GM21529 (cell line): ENCODE data around the gene PTDSS2.

ENCODE experiments used
- ATAC-seq: cut with Tn5 transposase; IDR thresholded peaks from one replicate; pipeline ENCODE4 v1.9.1; 2021; ENCODE audit not compliant: unreplicated experiment

The PTDSS2 gene

GRCh38 chr11:528166-528814 lies 78.2 kb downstream of the PTDSS2 start:
- ATAC-seq: no peak

GRCh38 chr11:528815-529727 lies 79.0 kb downstream of the PTDSS2 start:
- no peak for ATAC-seq

GRCh38 chr11:529728-530411 lies 79.8 kb downstream of the PTDSS2 start:
- ATAC-seq: no peak

- ATAC-seq: no peak
These were observed 81.1 kb downstream of the PTDSS2 start for GRCh38 chr11:530960-531831.

- no peak for ATAC-seq
These were observed 81.9 kb downstream of the PTDSS2 start for GRCh38 chr11:531919-532526.

GRCh38 chr11:532527-532985 lies 82.5 kb downstream of the PTDSS2 start:
- no peak for ATAC-seq

GRCh38 chr11:532986-533585 lies 83.0 kb downstream of the PTDSS2 start:
- ATAC-seq: no peak

- ATAC-seq: no peak
These were observed 83.7 kb downstream of the PTDSS2 start for GRCh38 chr11:533586-534395.

GRCh38 chr11:534396-535209 lies 84.5 kb downstream of the PTDSS2 start:
- ATAC-seq: no peak

GRCh38 chr11:535210-535518 lies 85.1 kb downstream of the PTDSS2 start:
- ATAC-seq: peak; percentile 14

GRCh38 chr11:535519-536454 lies 85.7 kb downstream of the PTDSS2 start, which contains the start of gene HRAS:
TSS of gene HRAS (minus strand) at chr11:535576.
- ATAC-seq: peak; percentile 70

- peak; percentile 52 for ATAC-seq
These were observed 87.0 kb downstream of the PTDSS2 start, which contains the start of gene LRRC56 for GRCh38 chr11:536841-537621. TSS of gene LRRC56 (plus strand) at chr11:537527. CDS start at chr11:540685, 3,158 bp downstream.

GRCh38 chr11:537622-538430 lies 87.7 kb downstream of the PTDSS2 start:
- ATAC-seq: no peak

- ATAC-seq: no peak
These were observed 88.5 kb downstream of the PTDSS2 start for GRCh38 chr11:538431-539051.

- no peak for ATAC-seq
These were observed 89.9 kb downstream of the PTDSS2 start for GRCh38 chr11:539971-540481.
